Transverse colon (tissue), 4 donors: ENCODE data around the gene DOCK10. TPM values are rescaled to one million over a fixed set of nuclear protein-coding genes. Genes with fewer than 3 reads are reported as not detected.

ENCODE experiments used
- DNase-seq: peaks from one replicate; pipeline ENCODE4 v3.0.0-alpha.2; 2019
- H3K27ac ChIP-seq, 4 donors: fragments of 200-600 bp; sonication (generic); 2 replicates each; pipeline ENCODE4 v1.5.1; 2016 to 2018; ENCODE audit warnings: inconsistent platforms in 4 of 4
- H3K27me3 ChIP-seq: fragments of 200-600 bp; sonication (generic); 2 replicates; pipeline ENCODE4 v1.5.1; 2017; ENCODE audit warnings: inconsistent platforms
- H3K36me3 ChIP-seq, 4 donors: fragments of 200-600 bp; sonication (generic); 2 replicates each; pipeline ENCODE4 v1.5.1; 2017 to 2019; ENCODE audit warnings: inconsistent platforms in 4 of 4
- H3K4me1 ChIP-seq, 4 donors: fragments of 200-600 bp; sonication (generic); 2 replicates each; pipeline ENCODE4 v1.5.1; 2017 to 2020; ENCODE audit warnings: inconsistent platforms in 4 of 4
- H3K4me3 ChIP-seq, 4 donors: fragments of 200-600 bp; sonication (generic); 1 replicate in 1 of 4; 2 replicates in 3 of 4; pipeline versions ENCODE4 v1.5.1 to v1.6.1; 2017 to 2019; ENCODE audit warnings: inconsistent platforms in 4 of 4
- H3K9me3 ChIP-seq, 2 donors: fragments of 200-600 bp; sonication (generic); 2 replicates each; pipeline ENCODE4 v1.5.1; 2017 to 2019; ENCODE audit warnings: inconsistent platforms in 2 of 2
- EP300 ChIP-seq: sonication (generic); formaldehyde crosslinking; IDR thresholded peaks from one replicate; pipeline ENCODE4 v1.6.1; 2017; ENCODE audit warnings: antibody characterized with exemption, low read depth
- POLR2A ChIP-seq: fragments of 450-650 bp; IDR thresholded peaks from one replicate; pipeline ENCODE4 v1.6.1; 2016; ENCODE audit warnings: antibody characterized with exemption, mild to moderate bottlenecking, moderate library complexity
- POLR2AphosphoS5 ChIP-seq, 3 donors: sonication (generic); formaldehyde crosslinking; IDR thresholded peaks; one replicate each; pipeline ENCODE4 v1.6.1; 2016; ENCODE audit warnings: antibody characterized with exemption in 3 of 3
- WGBS, 2 donors: methylation state at CpG; one replicate each; pipeline ENCODE4 v1.1.5; 2018; ENCODE audit warnings: low coverage in 1 of 2; 5-methylcytosine and 5-hydroxymethylcytosine counted together
- in situ Hi-C, 4 donors: fragments of 200-750 bp; cut with MboI; loops; one replicate each; pipeline versions ENCODE4 v1.15.0 to v1.15.1; 2017; ENCODE audit warnings: low sequenced_read_pairs in 3 of 4, low pct_ligation_motif_present in 1 of 4, low pct_unique_long_range_greater_than_20kb in 1 of 4
- intact Hi-C: fragments of 100-400 bp; cut with DNase I; formaldehyde crosslinking; loops from one replicate; pipeline ENCODE4 v1.15.1; 2023; ENCODE audit warnings: low total_unique reads
- total RNA-seq, 4 donors: library from RNA; depleted of rRNA; stranded (reverse); fragments of >200 nt; gene quantifications; one replicate each; pipeline ENCODE4 v1.1.0, GENCODE V29; 2016
- TF ChIP-seq, protein P1 (sequence below), 5 experiments: fragments of 200-600 bp in 3 of 5; fragments of 450-650 bp in 2 of 5; sonication (generic) in 3 of 5; IDR thresholded peaks; 1 replicate in 2 of 5; 2 replicates in 3 of 5; pipeline ENCODE4 v1.5.1; 2016 to 2017; ENCODE audit warnings: antibody characterized with exemption in 5 of 5, inconsistent platforms in 3 of 5, mild to moderate bottlenecking in 2 of 5, moderate library complexity in 1 of 5

DOCK10 gene
- total RNA-seq, 4 donors from 2014 or later = 5.2 to 64.7 (median 14.5) TPM

DNA sequence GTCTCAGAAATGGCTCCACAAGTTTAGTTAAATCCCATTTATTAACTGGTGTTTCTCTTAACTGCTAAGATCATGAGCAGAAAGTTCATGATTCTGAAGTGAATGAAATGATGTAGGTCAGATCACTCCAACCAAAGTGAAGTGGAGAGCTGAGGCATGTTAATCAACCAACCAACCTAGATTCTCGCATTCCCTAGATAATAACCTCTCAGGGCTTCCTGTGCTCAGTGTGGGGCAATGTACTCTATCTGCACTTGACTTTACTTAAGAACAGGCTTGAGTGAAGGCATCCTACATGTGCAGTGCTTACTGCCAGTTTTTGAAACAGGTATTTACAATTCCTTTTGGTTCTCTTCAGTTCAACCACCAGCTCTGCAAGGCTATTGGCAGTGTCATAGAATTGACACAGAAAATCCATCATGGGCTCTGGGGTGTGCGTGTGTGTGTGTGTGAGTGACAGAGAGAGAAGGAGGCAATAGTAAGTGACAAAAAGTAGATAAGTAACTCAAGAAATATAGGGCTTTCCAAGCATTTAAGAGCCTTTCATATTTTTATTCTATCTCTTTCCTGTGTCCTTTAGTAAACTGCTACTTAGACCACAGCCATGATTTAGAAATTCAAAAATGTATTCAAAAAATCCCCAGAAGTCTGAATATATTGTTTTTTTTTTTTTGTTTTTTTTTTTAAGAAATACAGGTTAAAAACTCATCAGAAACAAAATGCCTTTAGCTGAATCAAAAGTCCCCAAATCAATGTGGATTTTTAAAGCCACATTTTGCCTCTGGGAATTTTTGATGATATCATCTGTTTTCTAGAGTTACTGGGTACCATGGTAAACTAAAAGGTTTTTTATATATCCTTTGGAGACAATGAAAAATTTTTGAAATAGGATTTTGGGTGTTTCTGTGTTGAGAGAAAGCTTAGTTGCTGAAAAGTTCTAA is 28.6 kb downstream of the DOCK10 start:
- Histone ChIP-seq H3K27me3 (no peaks in the 10 kb centered on the region), H3K4me3 (no peak overlapping the region), H3K9me3 (no peaks in the 10 kb centered on the region), H3K36me3 (no peaks in the 10 kb centered on the region), H3K27ac (no peak overlapping the region), H3K4me1 (peaks cover 0 to 25% (median 3%) of the 10 kb centered on the region in 4 donors)
- TF ChIP-seq POLR2AphosphoS5 (IDR thresholded peaks at IDR 0.05) (no peak), EP300 (no peak), POLR2A (no peak)
- TF ChIP-seq, protein P1, sequence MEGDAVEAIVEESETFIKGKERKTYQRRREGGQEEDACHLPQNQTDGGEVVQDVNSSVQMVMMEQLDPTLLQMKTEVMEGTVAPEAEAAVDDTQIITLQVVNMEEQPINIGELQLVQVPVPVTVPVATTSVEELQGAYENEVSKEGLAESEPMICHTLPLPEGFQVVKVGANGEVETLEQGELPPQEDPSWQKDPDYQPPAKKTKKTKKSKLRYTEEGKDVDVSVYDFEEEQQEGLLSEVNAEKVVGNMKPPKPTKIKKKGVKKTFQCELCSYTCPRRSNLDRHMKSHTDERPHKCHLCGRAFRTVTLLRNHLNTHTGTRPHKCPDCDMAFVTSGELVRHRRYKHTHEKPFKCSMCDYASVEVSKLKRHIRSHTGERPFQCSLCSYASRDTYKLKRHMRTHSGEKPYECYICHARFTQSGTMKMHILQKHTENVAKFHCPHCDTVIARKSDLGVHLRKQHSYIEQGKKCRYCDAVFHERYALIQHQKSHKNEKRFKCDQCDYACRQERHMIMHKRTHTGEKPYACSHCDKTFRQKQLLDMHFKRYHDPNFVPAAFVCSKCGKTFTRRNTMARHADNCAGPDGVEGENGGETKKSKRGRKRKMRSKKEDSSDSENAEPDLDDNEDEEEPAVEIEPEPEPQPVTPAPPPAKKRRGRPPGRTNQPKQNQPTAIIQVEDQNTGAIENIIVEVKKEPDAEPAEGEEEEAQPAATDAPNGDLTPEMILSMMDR (IDR thresholded peaks at IDR 0.05) = no peak
- in situ Hi-C loops = no loop called here
- no peak for DNase-seq
- WGBS, 2 donors = 72 to 81% methylated on average over 2 of the region's 2 CpGs
- intact Hi-C loops = no loop called here

DNA sequence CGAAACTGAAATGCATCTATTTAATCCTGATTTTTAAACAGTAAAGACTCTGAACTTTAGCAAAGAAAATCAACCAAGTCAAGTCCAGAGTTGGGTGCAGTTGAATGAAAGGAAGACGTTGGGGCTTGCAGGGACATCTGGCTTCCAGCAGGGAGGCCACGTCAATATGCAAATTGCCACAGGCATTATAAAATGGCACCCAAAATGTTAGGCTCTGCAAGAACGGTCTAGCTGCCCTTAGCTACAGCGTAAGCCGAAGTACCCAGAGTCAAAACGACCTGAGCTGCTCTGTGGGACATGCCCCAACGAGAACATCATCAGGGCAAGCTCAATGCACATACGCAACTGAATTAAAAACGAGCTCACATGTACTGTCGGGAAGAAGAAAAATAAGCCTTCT is 30.7 kb downstream of the DOCK10 start:
- TF ChIP-seq EP300 (no peak), POLR2AphosphoS5 (IDR thresholded peaks at IDR 0.05) (no peak), POLR2A (no peak)
- TF ChIP-seq, protein P1 (IDR thresholded peaks at IDR 0.05) = no peak
- H3K27ac ChIP-seq = no peak overlapping the region
- in situ Hi-C loops = no loop called here
- intact Hi-C loops = no loop called here
- no peaks in the 10 kb centered on the region for H3K27me3 ChIP-seq
- H3K9me3 ChIP-seq = no peaks in the 10 kb centered on the region
- 81 to 99% methylated on average over 9 to 11 of the region's 11 CpGs for WGBS, 2 donors
- peaks cover 0 to 19% (median 2%) of the 10 kb centered on the region in 4 donors for H3K4me1 ChIP-seq
- DNase-seq = no peak
- no peaks in the 10 kb centered on the region for H3K36me3 ChIP-seq
- no peak overlapping the region for H3K4me3 ChIP-seq

DNA sequence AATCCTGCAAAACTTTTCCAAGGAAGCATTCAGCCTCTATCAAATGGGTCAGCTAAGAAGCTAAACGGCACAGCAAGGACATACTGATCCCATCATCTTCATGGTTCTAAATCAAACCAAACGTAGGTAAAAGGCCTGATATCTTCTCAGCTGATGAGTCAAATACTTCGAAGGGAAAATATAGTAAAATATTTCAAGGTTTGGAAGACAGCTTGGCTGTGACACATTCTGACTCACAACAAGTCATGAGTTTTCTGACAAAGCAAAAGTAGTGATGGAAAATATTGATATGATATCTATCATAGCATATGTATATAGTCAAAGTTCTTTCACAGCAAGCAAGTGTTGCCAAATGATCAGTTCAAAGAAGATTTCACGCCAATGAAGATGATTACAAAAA is 31.5 kb downstream of the DOCK10 start:
- no peak overlapping the region for H3K4me3 ChIP-seq
- H3K9me3 ChIP-seq = no peaks in the 10 kb centered on the region
- no peaks in the 10 kb centered on the region for H3K27me3 ChIP-seq
- whole genome bisulfite sequencing, 2 donors = 69 to 83% methylated on average over 4 of the region's 4 CpGs
- TF ChIP-seq, protein P1 (IDR thresholded peaks at IDR 0.05) = no peak
- TF ChIP-seq POLR2AphosphoS5 (IDR thresholded peaks at IDR 0.05) (no peak), POLR2A (no peak), EP300 (no peak)
- peaks cover 0 to 19% (median 2%) of the 10 kb centered on the region in 4 donors for H3K4me1 ChIP-seq
- intact Hi-C loops = no loop called here
- DNase-seq = no peak
- in situ Hi-C loops = no loop called here
- H3K36me3 ChIP-seq = no peaks in the 10 kb centered on the region
- H3K27ac ChIP-seq = no peak overlapping the region

DNA sequence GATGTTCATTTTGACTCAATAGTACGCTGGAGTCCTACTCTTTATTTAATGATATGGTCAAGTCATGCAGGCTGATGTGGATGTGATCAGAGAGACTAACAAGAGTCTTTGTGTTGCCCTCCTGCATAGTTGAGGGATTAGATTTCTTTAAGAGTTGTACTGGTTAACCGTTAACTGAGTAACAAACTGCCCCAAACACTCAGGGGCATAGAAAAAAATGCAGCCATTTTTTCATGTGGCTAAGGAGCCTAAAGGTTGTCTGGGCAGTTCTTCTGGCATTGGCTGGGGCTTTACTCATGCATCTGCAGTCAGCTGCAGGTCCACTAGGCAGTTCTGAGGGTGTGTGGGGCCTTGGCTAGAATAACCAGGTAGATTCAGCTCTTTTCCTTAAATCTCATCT is 32.5 kb downstream of the DOCK10 start:
- in situ Hi-C loops (loop anchor here in 1 of 4 donors (10.0 kb wide), 1 partner anchor 215 kb away; no protein-coding TSS in a partner anchor), intact Hi-C loops (no loop called here)
- Histone ChIP-seq H3K4me1 (peaks cover 0 to 19% (median 2%) of the 10 kb centered on the region in 4 donors), H3K27ac (no peak overlapping the region), H3K36me3 (no peaks in the 10 kb centered on the region), H3K27me3 (no peaks in the 10 kb centered on the region), H3K9me3 (no peaks in the 10 kb centered on the region), H3K4me3 (no peak overlapping the region)
- TF ChIP-seq, protein P1 (IDR thresholded peaks at IDR 0.05) = no peak
- TF ChIP-seq POLR2A (no peak), POLR2AphosphoS5 (IDR thresholded peaks at IDR 0.05) (no peak), EP300 (no peak)
- WGBS, 2 donors = 29 to 51% methylated on average over 1 to 2 of the region's 2 CpGs
- DNase-seq = no peak
